Measurements from ENCODE around the gene LINGO4.

LINGO4 gene

DNA sequence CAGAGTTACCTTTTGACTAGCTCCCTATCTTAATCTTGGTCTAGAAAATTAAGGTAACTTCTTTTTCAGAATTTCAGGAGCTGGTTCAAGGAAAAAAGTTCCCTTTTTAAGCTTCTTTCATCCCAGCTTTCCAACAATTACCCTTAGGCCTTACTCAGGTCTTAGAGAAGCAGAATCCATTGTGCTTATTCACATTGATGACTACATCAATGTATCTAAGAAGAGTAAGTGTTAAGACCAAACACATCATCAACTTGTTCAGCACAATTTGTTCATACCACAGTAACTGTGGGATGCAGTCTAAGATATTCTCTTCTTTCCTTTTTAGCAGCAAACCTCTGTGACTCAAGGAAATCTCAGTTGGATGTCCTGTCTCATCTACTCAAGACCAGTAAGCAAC, 46.0 kb downstream of the LINGO4 start:
- DNase-seq (ENCODE audit: extremely low read depth, insufficient read length): no peak
- H3K27me3 ChIP-seq (replicated peaks; ENCODE audit: control insufficient read depth, insufficient read depth, low read length): no peaks in the 10 kb centered on the region
- H3K4me3 ChIP-seq (replicated peaks; ENCODE audit: low read depth, low read length): no peak overlapping the region
- TF ChIP-seq CTCF (IDR thresholded peaks at IDR 0.05; ENCODE audit: insufficient read depth, low read length, poor library complexity, severe bottlenecking): no peak
- H3K36me3 ChIP-seq (ENCODE audit: control insufficient read depth, insufficient read depth, low read length): peaks cover 11% of the 10 kb centered on the region

- DNase-seq (ENCODE audit: extremely low read depth, insufficient read length): no peak
- no peaks in the 10 kb centered on the region for H3K27me3 ChIP-seq (replicated peaks; ENCODE audit: control insufficient read depth, insufficient read depth, low read length)
- no peak overlapping the region for H3K4me3 ChIP-seq (replicated peaks; ENCODE audit: low read depth, low read length)
- no peak for TF ChIP-seq CTCF (IDR thresholded peaks at IDR 0.05; ENCODE audit: insufficient read depth, low read length, poor library complexity, severe bottlenecking)
- peaks cover 6% of the 10 kb centered on the region for H3K36me3 ChIP-seq (ENCODE audit: control insufficient read depth, insufficient read depth, low read length)
Measured at GRCh38 chr1:151756291-151756690, 48.9 kb downstream of the LINGO4 start.
